NCI-H2227 (cell line): ENCODE data around the gene COL23A1.
"Not testable (repeated sequence)": the region's sequence is repeated elsewhere in the genome, so short reads cannot be mapped to it uniquely, and the experiment has no call there.

Experiments
- DNase-seq: peaks from one replicate; lab custom pipeline; 2025; ENCODE audit not compliant: unreplicated experiment; lab: John Stamatoyannopoulos, UW

The COL23A1 gene

GRCh38 chr5:178273665-178274541 is 316.3 kb downstream of the COL23A1 start:
- no peak for DNase-seq

DNA sequence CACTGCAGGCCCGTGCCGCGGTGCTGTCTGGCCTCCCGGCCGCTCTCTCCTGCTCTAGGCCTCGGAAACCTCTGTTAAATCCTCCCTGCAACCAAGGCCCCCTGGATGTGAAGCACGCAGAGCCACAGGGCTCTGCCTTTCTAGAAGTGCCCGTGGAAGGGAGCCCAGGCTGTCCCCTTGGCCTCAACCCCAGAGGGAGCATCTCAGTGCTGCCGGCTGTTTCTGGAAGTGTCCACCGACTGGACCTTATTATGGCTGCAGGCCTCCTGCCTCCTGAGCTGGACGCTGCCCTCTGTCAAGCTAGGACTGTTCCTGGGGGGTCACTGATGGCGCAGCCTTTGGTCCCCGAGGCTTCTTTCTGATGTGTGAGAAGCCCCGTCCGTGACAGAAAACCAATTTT is 317.2 kb downstream of the COL23A1 start:
- no peak for DNase-seq

DNA sequence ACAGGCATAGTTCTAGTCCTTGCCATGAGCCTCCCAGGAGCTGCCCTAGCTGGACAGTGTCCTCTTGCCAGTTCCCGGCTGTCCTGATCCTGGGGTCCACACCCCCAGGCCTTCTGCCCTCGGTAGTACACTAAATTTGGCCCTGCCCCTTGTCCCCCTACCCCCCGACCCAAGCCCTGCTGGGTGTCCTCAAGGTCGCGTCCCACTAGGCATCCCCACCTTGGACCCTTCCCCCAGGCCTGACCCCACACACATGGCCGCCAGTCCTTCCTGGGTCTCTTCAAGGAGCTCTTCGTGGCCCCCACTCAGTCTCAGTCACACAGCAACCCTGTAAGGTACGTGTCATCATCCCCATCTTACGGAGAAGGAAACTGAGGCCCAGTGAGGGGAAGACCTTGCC is 317.6 kb downstream of the COL23A1 start:
- DNase-seq = no peak

GRCh38 chr5:178271726-178272479 is 318.3 kb downstream of the COL23A1 start:
- DNase-seq = no peak

- DNase-seq = no peak
These were observed 319.0 kb downstream of the COL23A1 start for GRCh38 chr5:178271231-178271630.

GRCh38 chr5:178269499-178269898 is 320.7 kb downstream of the COL23A1 start:
- no peak for DNase-seq

DNA sequence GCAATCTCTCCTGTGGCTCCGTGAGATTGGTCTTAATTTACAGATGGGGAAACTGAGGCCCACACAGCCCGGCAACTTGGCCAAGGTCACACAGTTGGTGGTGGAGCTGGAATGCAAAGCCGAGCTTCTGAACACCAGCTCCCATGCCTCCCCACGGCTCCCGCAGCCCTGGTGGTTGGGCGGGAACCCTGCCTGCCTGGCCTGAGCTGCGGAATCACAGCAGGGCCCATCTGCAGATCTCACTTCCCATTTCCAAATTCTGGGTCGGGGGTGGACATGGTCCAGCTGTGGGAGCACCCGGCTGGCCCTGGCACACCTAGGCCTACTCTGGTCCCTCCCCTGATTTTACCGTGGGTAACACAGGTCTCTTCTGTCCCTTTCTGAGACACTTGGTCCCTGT is 322.3 kb downstream of the COL23A1 start:
- DNase-seq = no peak

DNA sequence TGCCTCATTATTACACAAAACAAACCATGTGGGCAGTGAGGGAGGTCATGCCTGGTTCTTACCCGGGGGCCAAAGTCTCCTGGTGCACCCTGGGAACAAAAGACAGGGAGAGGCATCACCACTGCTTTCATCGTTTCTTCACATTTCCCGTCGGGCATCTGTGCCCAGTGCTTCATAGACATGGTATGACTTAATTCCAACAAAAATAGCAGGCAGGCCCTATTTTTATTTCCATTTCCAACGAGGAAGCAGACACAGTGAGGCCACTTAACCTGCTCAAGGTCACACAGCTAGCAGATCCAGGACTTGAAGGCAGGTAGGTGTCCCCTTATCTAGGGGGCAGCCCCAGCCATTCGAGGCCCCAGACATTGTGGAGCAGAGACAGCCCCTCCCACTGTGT is 322.9 kb downstream of the COL23A1 start:
- no peak for DNase-seq

- no peak for DNase-seq
These were observed 323.6 kb downstream of the COL23A1 start for GRCh38 chr5:178266581-178266980.

GRCh38 chr5:178265746-178266145 is 324.4 kb downstream of the COL23A1 start:
- DNase-seq = no peak

DNA sequence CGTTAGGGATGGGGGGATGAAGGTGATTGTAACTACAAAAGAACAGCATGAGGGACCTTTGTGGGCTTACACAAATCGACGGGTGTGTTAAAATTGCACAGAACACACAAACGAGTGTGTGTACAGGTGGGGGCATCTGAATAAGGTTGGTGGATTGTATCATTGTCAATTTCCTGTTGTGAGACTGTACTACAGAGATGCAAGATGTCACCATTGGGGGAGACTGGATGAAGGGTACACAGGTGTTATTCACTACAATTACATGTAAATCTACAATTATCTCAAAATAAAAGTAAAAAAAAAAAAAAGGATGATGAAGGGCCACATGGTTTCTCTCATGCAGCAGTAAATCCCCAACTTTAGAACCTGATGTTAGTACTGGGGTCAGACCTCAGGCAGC is 326.1 kb downstream of the COL23A1 start:
- DNase-seq = no peak

GRCh38 chr5:178261666-178262600 is 328.3 kb downstream of the COL23A1 start:
- DNase-seq = no peak

DNA sequence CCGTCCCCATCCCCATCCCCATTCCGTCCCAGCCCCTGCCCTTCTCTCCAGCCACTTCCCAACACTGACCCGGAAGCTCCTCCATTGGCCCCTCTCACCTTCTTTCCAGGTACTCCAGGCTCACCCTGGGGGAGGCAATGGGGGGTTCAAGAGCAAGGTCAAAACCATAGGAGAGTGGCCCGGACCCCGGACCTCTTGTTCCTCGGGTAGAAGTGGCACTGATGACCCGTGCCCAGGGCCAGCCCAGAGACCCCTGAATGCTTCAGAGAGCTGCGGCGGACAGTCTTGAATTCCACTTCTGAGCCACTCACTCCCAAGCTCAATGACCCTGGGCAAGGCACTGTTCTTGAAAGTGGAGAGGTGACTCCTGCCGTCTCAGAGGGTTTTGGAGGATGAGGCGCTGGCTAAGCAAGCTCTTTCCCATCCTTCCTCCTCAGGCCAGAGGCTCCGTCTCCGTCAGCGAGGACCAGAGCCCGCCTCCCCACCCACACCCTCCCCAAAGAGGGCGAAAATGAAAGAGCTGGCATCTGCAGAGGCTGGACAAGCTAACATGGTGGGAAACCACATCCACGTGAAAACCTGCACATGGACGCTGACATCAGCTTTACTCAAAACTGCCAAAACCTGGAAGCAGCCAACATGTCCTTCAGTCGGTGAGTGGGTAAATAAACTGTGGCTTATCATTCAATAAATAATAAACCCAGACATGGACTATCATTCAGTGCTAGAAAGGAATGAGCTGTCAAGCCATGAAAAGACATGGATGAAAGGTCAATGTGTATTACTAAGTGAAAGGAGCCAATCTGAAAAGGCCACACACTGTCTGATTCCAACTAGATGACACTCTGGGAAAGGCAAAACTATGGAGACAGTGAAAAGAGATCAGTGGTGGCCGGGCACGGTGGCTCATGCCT is 330.3 kb downstream of the COL23A1 start:
- no peak for DNase-seq

- DNase-seq = no peak
These were observed 332.5 kb downstream of the COL23A1 start for GRCh38 chr5:178257650-178258049.

GRCh38 chr5:178256746-178257145 is 333.4 kb downstream of the COL23A1 start:
- DNase-seq = no peak

GRCh38 chr5:178253632-178254031 is 336.6 kb downstream of the COL23A1 start:
- not testable (repeated sequence) for DNase-seq

DNA sequence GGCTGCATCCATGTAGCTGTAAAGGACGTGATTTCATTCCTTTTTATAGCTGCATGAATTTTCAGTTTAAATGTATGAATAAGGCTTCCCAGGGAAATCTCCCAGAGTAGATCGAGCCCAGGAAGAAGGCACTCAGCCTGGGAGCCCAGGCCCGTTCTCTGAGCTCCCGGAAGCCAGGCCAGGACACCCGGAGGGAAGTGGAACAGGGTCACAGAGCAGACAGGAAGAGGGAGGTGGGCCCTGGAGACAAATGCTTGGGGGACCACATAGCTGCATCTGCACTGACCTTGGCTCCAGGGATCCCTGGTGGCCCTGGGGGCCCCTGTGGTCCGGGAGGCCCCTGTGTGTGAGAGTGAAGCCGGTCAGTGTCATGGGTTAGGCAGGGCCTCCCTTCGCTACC is 337.9 kb downstream of the COL23A1 start:
- DNase-seq = no peak

DNA sequence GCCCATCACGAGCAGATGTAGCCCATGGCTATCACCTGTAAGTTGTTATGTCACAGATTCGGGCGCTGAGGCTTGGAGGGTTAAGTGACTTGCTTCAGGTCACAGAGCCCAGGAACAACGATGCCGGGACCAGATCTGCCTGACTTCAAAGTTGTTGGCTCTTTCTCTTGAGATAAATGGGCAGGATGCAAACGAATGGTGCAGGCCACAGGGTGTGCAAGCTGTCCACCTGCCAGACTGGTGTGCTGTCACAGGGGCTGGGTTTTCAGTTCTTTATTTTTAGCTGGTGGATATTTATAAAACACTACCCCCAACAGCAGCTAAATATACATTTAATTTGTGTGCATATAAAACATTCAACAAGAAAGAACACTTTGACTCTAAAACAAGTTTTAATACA is 339.9 kb downstream of the COL23A1 start:
- DNase-seq = no peak

DNA sequence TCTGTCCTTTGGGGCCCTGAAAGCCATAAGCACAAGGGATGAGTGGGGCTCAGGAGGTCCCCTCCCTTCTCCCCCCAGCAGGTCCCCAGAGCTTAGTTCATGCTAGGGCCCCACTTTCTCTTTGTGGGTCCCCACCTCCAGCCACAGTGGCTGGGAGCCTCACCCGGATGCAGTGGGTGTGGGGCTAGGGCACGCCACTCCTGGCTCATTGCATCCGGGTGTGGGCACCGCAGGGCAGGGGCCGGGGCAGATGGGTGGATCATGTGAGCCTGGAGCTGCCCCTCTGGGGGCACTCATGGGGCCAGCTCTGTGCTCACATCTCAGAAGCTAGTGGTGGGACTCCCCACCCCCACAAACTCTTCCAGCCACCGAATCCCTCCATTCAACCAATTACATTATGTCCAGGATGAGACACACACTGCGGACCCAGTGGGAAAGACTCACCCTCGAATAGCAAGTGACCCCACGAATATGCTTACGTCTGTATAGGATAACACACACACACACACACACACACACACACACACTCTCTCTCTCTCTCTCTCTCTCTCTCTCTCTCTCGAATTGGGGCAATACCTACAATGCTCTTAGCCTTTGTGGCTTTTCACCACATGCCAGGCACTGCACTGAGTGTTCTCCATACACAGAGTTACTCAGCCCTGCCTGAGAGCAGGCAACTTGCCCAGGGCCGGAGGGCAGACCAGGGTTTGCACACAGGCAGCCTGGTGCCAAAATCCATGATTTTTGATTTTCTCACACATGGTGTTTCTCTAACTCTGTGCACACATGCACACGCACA is 340.8 kb downstream of the COL23A1 start:
- DNase-seq = no peak
